ENCODE results near the gene SPON1.

The SPON1 gene

DNA sequence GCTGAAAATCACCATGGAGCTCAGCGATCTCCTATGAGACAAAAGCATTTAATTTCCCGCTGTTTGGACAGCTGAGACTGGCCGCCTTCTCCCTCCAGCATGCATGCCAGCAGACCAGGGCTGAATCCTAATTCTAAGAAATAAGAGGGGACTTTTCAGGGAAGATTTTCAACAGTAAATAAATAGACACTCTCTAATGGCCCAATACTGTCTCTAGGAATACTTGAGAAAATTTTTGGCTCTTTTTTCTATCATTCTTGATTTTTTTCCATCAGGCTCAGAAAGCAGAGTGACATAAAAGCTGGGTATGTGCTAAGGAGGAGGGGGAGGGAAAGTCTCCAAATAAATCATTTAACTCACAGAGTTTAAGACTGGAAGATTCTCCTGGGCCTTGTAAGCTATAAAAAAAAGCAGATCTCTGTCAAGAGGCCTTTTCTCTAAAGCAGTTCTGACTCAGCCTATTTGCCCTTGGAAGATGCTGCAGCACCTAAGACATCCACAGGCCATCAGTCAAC is 17.6 kb upstream of the SPON1 start:
- FAIRE-seq = no peak

DNA sequence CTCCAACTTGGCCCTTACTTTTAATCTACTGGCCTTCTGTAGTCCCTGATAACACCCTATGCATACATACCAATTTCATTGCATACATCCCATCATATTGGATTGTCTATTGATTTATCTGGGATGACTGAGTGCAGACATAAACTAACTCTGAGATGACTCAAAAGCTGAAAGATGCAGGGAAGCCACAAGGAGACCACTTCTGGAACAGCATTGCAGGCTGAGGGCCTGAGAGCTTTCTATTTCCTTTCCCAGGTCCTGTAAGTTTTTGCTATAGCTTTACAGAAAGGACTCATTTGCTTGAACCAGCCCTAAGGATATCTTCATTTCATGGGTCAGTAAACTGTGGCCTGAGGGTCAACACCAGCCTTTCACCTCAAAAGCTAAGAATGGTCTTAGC is 15.1 kb upstream of the SPON1 start:
- no peak for FAIRE-seq

DNA sequence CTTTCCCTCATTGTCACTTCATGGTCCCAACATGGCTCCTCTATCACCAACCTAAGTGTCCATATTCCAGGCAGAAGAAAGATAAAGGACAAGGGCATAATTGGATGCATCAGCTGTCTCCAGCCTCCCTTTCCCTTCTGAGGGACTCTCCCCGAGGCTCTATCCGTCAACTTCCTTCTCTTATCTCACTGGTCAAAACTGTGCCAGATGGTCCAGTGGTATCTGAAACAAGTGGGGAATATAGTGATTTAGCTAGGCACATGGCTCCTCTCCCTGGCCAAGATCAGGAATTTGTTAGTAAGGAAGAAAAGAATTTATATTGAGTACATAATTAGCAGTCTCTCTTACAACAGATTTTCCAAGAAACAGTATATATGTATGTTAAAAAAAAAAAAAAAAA is 12.6 kb upstream of the SPON1 start:
- FAIRE-seq = no peak

DNA sequence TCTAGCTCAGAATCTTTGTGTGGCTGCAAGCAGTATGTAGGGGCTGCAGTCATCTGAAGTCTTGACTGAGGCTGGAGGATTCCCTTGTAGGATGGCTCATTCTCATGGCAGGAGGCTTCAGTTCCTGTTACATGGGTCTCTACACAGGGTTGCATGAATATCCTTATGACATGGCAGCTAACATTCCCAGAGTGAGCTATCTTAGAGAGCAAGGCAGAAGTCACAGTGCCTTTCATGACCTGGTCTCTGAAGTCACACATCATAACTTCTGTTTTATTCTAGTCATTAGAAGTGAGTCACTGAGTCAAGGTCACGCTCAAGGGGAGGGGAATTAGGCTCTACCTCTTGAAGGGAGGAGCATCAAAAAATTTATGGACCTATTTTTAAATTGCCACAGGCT is 10.3 kb upstream of the SPON1 start:
- FAIRE-seq = no peak

DNA sequence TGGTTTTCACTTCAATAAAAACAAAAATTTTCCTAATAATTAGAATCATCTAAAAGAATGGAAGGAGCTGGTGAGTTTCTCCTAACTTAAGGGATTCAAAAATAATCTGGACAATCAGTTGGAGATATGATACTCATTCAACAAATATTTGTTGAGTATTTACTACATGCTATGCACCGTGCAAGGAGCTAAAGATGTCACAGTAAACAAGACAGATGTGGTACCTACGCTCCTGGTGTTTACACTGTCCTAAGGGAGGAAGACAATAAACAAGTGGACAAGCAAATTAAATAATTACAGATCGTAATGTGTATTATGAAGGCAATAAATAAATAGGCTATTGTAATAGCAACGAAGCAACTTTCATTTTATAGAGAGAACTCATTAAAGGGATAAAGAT is 9.9 kb upstream of the SPON1 start:
- no peak for FAIRE-seq

DNA sequence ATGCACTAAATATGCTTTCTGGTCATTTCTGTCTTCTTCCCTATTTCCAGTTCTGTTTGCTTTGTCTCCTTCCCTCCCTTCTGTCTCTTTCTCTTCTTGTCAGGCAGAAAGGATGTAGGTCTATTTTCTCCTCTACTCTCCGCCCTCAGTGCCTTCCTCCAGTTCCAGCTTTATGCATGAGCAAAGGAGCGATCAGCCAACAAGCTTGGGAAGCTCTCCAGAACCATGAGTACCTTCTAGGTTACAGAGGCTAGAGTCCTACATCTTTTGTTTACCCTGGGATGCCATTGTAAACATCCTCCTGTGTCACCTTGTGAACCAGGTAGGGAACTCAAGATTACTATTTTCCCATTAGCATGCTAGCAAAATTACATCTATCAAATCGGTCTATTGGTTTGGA is 7.9 kb upstream of the SPON1 start:
- no peak for FAIRE-seq

DNA sequence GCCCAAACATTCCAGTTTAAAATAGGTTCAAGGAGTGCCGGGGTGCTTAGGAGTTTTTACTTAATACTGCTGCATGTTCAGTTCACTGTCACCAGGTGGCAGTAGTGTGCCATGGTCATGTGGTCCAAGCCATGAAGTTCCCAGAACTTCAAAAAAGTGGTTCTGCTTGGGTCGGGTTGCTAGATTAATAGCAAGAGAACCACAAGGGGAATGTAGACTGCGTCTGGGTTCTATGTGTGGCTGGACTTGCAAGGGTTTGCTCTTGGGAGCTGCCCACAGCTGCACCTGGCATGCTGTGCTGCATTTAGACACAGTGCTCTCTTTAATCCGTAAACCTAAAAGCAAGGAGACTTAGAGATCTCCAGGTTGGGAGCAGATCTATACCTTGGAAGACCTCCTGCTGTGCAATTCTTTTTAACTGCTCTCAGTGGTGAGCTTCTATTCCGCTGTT is 6.5 kb upstream of the SPON1 start:
- no peak for FAIRE-seq

DNA sequence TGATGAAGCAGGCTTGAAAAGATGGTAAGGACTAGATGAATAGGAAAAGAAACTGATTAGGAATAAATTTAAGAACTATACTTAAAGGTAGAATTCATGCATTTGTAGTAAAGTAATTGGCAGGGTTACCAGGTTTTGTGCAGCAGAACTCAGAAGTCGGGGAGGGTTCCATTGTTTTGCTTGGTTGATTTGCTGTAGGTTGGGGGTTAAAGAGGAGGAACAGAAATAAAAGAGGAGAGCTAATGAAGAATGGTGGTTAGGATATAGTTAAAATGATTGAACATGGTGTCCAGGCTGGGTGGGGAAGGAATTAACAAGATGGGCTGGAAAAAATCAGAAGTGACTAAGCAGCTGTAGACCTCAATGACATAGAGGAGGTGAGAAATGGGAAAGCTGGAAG is 5.5 kb upstream of the SPON1 start:
- no peak for FAIRE-seq

DNA sequence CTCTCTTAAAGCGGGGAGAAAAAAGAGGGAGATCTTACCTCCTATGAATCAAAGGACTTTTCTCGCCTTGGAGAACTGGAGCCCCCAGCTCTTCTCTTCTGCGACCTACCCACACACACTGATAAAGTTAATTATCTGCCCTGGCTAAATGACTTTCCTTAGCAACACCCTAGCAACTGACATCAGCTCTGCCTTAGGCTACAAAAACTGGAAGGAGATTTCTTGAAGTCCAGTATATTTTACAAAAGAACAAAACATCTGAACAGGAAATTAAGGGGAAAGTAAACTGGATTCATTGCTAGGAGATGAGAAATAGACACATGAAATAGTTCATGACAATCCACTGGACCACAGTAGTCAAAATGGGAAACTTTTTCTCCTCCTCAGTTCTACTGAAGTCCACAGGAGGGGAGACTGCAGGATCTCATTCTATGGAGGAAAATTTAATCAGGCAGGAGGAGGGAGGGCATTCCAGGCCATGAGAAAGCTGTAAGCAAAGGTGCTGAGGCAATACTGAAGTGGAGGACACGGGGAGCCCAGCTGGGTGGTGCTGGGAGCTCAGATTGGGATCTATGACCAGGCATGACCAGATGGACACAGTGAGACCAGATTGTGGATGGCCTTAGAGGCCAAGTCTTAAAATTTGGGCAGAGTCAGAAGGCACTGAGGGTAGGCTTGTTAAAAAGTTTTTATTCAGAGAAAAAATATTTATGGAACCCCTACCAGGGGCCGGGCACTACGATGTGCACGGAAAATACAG is 3.7 kb upstream of the SPON1 start:
- no peak for FAIRE-seq

DNA sequence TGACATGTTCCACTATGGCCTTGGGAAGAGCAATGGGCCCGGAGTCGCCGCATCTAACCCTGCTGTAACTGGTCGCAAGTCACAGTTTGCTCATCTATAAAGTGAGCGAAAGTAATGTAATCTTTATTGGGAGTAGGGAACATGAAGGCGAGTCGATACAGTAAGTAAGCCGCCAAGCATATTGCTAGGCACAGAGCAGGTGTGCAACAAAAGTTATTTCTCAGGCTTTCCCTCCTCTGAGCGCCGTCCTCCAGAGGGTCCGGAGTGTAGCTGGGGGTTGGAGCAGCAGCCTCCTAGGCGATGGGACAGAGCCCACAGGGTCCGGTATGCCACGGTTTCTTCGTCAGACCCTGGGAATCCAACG is 343 bp upstream of the SPON1 start:
- FAIRE-seq = no peak

DNA sequence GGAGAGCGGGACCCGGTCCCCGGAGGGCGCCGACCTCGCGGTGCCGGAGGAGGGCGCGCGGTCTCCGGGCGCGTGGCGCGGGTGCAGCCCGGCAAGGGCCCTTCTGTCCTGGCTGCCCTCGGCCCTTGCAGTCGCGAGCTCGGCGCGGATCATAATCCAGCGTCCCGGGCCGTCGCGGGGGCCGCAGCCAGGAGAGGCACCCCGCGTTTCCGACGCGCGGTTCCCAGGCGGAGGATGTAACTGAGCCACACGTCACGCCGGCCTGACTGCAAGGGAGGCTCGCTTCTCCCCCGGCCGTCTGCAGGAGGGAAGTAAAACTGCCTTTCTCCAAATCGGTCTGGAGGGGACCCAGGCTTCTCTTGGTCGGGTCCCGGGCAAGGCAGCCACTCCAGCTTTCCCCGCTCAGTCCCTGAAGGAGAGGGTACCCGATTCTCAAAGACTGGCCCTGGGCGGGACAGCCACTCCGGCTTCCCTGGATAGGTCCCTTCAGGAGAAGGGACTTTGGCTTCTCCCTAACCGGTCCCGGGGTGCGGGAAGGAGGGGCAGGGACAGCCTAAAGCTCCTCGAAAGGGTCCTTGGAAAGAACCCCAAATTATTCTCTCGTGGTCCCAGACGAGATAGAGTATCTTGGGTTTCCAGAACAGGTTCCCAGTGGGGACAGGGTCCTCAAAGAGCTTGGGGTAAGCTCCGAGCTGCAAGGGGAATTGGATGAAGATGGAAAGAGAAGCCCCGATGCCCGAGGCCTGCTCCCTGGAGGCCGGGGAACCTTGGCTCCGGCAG is 836 bp downstream of the SPON1 start:
- FAIRE-seq = no peak

DNA sequence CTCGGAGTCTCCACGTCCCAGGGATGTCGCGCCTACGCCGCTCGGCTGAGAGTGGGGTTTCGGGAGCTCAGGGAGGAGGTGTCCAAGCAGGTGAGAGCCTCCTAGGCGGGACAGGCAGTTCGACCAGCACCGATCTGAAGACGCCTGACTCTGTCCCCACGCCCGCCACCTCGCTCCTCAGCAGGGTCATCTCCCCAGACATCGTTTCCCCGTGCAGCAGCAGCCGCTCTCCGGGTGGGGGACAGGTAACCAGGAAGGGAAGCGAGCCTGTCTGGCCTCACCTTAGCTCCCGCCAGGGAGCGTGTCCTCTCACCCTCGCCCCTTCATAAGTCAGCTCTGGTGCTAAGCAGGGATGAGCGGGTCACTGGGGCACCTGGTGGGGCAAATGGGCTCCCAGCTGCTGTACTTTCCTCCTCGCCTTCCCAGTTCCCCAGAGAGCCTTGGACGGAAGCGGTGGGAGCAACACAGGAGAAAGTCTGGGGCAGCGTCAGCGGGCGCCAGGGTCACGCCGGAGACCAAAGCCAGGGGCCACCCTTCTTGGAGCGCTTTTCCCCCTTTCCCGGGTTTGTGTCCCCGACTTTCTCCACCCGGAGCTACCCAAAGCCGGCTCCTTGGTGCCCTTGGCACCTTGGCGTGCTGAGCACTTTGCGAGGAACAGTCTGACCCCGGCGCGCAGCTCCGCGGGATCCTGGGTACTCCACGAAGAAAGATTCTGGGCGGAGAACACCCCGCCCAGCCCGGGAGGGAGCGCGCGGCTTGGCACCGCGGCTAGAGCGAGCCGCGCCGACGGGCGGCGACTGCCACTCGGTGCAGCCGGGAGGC is 1.6 kb downstream of the SPON1 start:
- FAIRE-seq = no peak

DNA sequence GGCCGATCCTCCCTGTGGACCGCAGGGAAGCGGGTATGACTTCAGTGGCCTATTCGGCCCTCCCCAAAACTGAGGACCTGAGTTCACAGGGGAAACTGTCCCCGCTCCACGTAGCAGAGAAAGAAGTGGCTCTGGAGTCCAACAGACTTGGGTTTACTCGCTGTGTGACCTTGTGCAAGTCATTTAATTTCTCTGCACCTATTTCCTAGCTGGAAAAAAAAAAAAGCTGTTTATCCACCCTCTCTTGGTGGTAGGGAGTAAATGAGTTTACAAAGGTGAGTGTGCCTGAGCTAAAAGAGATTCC is 2.2 kb downstream of the SPON1 start:
- no peak for FAIRE-seq

DNA sequence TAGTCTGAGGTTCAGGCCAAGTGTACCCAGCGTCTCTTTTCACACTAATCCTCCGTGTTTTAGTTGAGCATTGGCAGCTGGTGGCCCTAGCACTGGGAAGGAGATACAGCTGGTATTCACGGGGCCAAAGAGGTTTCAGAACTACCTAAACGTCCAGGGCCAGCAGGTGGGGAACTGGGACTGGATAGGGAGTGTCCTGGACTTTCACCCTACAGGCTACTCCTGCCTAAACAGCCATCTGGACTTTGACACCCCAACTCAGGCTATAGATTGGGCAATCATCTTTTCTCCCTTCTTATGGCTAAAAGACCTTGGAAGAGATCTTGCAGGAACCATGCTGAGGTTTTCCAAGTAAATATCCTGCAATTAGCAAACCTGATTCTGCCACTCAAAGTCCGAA is 2.8 kb downstream of the SPON1 start:
- no peak for FAIRE-seq

DNA sequence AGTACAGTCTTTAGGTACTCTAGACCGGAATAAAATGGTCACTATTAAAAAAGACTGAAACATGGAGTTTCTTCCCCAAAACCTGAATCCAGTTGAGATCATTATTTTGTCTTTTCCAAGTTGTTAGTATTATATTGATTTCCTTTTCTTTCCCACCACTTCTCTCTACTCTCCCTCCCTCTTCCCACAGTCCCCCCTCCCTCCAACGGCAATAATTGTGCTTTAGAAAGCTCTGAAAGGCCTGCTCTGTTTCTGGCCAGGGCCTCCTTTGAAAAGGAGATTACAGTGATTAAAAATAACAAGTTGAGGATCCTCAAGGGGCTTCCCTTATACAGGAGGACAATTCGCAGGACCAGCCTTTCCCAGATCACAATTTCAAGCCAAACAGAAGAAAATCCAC is 3.5 kb downstream of the SPON1 start:
- no peak for FAIRE-seq

DNA sequence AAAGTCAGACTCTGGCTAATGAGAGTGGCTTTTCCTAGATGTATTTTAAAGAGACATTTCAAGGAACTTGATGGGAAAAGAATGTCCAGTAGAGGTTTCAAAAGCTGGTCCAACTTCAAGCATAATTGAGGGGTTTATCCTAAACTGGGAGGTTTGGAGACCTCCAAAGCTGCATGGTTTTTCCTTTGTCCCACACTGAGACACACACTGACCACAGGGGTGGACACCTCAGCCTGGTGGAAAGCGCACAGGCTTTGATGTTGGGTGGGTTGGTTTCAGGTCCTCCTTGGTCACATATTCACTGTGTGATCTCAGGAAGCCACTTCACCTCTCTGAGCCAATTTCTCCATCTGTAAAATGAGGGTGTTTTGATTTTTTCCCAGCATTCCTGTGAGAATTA is 4.0 kb downstream of the SPON1 start:
- FAIRE-seq = no peak

DNA sequence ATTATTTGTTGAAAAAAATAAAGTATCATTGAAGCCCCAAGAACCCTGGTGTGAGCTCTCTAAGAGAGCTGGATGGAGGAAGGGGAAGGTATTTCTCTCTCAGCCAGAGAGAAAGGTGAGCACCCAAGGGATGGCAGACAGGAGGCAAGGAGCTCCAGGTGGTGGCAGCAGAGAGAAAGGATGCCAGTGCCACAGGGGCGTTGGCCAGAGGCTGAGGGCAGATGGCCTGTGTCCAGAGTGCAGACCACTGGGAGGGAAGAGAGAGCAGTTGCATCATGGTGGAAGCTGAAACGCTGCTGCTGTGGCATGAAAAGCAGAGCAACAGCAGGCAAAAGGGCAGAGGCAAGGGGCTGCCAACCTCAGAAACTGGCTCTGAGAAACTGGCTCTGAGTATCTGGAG is 8.5 kb downstream of the SPON1 start:
- no peak for FAIRE-seq

DNA sequence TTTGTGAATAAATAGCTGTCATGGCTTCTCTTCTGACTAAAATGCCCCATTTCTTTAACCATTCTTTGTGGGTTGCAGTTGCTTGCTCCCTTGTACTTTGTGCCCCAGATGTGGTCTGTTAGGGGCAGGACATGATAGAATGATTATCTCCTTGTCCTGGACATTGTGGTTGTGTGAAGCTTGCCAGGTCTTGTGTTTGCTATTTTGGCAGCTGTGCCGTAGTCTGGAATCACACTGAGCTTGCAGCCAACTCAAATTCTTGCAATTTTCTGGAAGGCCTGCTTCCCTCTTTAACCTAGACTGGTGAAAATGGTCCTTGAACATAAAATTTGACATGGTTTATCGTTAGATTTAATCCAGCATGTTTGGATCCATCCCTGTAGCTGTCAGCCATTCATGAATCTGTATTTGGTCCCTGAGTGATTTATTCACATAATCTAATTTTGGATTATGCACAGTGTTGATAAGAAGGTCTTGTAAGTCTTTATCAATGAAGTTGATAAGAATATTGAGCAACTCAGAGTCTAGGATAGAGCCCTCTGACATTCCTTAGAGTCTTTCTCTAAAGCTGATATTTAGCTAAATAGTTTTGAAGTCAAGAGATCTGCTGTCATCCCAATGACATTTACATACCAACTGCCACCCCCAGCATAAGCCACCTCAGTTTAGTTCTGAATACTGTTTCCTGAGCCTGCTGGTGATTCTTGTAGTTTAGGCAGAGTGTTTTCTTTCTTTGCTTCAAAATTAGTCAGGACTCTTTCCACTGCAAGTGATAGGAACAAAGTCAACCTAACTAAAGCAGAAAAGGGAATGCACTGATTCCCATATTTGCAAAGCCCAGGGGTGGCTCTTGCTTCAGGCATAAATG is 9.8 kb downstream of the SPON1 start:
- FAIRE-seq = no peak

DNA sequence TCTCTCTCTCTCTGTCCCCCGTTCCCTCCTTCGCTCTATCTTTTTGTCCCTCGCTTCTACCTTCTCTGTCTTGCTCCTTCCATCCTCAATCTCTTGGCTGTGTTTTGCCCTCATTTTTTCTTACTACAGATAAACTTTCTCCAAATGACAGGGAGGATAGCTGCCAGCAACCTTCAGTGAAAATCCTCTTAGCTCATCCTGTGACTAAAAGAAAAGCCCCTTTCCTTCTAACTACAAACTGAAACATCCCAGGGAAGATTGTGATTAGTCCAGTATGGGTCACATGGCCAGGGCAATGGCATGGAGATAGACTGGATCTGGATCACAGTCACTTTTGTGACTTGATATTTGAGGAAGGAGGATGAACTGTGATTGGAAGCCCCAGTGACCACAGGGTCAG is 10.4 kb downstream of the SPON1 start:
- no peak for FAIRE-seq

DNA sequence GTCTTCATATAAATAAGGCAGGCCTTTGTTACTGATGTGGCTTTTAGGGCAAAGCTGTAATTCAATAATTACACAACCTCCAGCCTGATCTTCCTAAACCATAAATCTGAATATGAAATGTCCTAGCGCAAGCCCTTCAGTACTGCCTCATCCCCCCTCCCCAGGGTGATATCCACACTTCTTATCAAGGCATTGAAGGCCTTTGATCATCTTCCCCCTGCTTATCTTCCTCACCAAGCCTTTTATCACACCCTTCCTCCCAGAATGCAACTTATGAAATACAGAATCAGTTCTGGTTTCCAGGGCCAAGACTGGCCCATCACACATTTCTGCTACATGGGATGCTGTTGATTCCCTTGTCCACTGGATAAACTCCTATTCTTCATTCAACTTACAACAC is 12.1 kb downstream of the SPON1 start:
- FAIRE-seq = no peak

DNA sequence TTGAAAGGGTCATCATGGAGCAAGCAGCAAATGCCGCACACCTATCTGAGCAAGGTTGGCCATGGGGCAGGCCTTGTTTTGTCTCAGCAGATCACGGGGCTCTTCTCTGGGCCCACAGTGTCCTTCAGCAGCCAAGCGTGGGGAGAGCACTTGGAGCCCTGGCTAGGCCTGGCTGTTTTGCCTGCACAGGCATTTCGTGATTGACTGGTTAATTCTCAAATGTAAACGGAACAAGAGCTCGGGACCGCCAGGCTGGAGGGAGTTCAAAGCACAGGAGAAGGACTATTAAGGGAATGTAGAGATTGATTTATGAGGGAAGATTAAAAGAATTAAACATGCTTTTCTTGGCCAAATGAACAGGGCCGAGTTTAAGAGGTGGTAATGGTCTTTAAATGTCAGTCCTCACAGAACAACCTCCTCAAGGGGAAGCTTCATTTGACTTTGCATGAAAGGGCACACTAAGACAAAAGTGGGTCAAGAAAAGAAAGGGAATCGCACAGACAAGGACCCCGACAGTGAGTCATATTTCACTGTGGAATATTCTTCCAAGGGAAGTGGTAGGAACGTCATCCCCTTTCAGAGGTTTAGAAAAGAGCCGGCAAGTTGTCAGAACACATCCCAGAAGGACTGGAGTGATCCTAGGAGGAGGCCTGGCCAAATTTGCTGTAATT is 20.7 kb downstream of the SPON1 start:
- no peak for FAIRE-seq

Measured in A204.1 (cell line).